SW480 (cell line): ENCODE measurements around the gene BLOC1S3.

Experiments used
- DNase-seq: peaks from one replicate; pipeline ENCODE4 v3.0.0-alpha.2; 2016; ENCODE audit warnings: low spot score

The BLOC1S3 gene

DNA sequence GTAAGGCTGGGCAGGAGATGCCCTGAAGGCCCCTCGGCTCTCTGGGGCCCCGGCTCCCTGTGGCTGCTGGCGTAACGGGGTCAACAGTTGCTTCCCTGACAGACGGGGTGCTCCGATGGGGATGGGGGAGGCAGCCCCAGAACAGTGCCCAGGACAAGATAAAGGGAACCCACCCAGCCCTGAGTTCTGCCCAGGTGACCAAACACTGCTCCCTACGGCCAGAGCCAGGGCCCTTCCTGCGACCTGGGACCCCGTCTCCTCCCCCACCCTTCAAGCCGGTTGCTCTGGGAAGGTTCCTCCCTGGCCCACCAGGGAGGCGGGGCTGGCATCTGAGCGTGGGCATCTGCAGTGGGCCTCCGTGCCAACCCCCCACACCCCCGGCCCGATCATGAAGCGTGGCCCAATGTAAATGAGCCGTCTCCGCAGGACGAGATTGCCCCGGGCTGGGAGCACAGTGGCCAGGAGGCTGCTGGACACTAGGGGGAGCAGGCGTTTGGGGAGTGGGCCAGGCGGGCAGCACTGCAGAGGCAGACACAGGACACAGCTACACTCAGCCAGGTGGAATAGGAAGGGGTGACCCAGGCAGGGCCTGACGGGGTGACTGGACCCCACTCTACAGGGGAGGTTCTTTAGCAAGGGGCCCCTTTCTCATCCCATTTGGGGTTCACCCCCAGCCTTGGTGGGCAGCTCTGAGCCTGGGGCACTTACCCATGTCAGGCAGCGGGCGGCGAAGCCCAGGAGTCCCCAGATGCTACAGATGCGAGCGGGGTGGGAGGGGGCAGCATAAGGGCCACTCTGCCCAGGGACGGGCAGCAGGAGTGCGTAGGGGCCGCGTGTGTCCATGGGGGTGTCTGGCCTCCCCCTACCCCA lies 16.6 kb upstream of the BLOC1S3 start:
- no peak for DNase-seq

DNA sequence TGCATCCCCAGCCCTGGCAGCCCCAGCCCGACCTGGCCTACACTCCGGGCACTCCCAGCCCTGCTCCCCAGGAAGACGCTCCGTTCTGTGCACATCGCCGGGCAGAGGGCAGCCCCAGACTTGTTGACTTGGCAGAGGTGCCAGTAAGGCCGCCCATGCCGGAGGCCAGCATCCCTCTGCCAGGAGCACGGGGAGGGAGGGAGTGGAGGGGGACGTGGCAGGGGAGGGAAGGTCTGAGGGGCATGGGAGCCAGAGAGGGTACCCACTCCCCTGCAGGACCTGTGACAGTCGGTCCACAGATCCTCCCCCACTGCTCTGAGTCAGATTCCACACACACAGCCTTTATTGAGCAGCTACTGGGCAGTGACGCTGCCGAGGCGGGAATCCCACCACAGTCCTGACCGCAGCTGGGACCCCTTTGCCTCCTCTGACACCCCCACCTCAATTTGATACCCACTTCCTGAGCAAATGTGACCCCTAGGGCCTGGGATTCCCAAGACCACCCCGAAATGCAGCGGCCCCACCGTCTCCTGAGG lies 15.9 kb upstream of the BLOC1S3 start:
- DNase-seq, result no peak

DNA sequence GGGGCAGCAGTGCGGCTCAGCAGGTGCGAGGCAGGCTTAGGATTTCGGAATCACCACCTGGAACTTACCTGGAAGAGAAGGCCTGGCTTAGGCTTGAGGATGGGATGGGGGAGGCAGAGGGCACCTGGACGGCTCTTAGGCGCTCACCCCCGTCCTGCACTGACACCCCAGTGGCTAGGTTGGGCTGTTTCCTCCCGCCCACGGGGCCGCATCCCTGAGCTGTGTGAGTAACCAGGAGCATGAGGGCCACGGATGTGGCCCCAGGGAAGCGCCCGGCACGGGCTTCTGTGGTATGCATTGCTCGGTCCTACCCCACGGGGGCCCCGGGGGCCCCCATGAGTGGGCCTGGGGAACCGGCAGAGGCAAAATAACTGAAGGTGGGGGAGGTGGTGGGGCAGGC lies 15.4 kb upstream of the BLOC1S3 start:
- DNase-seq, result no peak

DNA sequence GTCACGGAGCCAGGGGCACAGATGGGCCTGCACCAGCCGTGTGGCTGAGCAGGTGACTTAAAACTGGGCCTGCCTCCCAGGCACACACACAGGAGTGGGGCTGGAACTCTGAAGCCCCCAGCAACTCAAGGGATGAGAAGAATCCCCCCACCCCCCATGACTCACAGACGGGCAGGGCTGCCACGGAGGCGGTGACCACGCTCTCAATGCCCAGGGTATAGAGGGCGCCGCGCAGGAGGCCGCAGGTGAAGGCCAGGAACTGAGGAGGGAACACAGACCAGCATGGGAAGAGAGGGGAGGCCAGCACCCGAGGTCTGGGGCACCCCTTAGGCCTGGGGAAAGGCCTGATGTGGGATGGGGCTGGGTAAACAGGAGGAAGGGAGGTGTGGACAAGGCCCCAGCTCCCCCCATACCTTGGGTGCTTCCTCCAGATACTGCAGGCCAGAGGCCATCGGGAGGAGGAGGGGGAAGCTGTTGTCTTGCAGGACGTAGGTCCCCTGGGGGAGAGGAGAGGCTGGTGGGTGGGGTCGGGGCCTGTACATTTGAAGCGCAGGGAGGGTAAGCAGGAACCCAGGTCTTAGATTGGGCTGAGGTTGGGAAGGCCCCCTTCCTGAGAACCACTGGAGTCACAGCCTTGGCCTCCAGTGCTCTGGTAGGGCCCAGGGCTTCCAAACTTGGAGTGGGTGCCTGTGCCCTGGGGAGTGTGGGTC lies 14.7 kb upstream of the BLOC1S3 start:
- no peak for DNase-seq

DNA sequence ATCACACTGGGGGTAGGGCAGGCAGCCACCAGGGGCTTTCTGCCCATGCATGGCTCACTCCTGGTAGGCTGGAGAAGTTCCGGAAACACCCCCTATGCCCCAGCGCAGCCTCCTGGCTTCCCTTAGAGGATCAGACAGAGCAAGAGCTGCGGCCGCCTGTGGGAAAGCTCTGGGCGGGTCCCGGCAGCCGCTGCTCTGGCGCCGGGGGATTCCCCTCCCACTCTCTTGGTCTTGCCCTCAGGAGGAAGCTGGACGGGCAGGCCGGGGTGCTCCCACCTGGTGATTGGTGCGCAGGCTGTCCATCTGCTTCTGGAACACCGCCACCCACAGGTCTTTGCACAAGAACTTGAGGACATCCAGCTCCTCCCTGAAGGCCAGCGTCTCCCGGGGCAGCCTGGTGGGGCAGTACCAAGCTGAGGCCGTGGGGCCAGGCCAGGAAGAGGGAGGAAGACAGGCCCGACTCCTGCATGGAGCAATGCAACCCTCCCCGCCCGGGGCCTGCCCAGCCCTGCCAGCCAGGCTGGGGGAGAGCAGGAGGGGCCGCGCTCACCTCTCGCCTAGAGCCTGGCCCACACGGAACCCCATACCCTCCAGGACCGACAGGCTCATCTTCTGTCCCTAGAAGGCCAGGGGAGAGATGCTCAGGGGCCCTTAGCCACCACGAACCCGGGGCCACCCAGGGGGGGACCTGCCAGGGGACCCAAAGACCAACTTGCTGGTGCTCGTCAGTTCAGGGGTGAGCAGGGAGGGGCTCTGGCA lies 13.8 kb upstream of the BLOC1S3 start:
- peak; percentile 81 for DNase-seq

DNA sequence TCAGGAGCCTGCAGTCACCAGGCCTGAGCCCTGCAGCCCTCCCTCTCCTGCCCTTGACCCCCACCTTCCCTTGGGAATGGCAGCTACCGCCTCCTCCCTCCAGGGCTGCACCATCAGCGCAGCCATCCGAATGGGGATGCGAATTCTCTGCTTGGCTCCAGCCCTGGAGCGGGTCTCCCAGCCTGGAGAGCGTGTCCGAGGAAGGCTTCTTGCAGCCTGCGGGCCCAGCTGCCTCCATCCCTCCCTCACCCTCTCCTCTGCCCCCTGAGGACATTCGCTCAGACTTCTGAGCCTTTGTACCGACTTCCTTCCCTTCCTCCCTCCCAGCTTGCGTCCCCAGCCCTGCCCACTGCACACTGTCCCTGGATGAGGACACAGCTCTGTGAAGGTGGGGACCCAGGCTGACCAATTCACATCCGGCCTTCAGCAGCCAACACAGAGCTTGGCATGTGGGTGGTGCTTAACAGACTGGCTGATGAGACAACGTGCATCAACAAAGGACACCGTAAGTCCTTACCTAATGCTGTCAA lies 11.8 kb upstream of the BLOC1S3 start:
- DNase-seq, result no peak

DNA sequence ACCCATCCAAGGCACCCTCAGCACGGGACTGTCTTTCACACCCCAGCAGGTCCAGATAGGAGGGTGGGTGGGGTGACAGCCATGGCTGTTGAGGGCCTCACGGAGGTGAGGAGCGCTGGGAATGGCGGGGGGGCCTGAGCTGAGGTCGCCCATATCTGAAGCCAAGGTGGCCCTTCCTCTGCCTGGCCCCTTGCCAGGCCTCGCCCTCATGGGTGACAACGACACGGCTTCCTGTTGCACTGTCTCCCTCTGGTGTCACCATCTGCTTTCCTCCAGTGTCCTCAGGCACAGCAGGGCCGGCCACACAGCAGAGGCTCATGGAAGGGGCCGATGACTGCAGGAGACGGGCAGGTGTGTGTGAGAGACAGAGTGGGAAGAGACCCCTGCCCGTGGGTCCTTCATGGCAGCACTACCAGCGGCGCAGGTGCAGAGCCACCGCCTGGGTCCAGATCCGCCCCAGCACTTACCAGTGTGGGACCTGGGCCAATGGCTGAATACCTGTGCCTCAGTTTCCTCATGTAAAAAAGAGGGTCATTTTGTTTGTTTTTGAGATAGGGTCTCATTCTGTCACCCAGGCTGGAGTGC lies 9.7 kb upstream of the BLOC1S3 start:
- peak; percentile 53 for DNase-seq

DNA sequence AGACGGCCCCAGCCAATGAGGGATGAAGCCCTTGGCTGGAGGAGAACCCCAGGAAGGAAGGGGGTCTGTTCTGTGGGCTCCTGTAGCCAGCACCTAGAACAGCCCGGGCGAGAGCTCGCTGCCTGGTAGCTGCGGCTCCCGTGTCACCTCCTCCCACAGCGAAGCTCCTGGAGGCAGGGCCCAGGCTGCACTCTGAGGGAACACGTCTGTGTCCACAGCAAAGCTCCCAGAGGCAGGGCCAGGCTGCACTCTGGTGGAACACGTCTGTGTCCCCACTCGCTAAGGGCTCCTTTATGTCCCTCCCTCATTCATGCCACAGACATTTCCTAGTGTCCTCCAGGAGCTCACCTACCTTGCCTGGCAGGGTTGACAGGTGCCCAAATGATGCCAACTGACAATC lies 9.0 kb upstream of the BLOC1S3 start:
- no peak for DNase-seq

DNA sequence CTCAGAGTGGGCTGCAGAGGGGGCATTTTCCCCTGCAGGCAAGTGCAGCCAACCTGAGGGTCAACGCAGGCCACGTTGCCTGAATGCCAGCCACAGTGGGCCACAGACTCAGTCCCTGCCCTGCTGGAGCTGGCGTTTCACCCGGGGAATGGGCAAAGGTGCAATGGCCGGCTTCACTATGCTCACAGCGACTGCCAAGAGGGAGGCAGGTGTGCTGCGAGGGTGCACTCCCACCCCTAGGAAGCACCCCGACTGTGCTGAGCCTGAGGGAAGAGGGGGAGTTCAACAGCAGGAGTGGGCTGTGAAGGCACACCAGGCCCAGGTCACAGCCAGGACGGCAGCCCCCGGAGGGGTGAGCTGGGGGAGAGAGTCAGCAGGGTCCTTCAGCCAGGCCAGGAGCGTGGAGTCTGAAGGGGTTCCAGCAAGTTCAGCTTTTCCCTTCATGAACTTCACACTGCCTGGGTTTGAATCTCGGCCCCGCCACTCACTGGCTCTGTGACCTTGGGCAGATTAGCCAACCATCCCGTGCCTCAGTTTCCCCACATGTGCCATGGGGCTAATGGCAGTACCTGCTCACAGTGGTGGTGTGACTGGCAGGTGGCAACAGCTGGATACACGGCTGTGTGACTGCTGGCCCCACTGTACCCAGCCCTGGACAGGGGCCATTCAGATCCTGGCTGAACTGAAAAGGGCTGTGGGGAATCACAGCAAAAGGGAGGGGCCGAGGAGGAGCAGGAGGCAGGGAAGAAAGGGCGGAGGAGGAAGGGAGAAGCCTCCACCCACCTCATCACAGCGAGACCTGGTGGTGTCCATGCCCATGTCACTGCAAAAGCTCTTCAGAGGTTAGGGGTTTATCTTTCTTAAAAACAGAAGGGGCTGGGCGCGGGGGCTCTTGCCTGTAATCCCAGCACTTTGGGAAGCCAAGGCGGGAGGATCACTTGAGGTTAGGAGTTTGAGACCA lies 8.2 kb upstream of the BLOC1S3 start:
- no peak for DNase-seq

DNA sequence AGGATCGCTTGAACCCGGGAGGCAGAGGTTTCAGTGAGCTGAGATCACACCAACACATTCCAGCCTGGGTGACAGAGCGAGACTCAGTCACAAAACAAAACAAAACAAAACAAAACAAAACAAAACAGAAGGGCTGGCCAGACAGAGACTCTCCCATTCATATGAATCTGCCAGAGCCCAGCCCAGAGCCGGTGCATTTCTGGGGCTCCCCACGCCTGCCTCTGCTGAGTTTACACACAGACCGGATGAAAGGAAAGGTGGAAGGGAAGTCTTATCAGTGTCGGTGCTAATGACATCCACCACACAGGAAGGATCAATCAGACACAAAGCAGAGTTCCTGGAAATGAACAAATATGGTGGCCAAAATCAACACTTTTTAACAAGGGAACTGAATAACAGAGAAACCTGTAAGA lies 7.4 kb upstream of the BLOC1S3 start:
- DNase-seq, result no peak

DNA sequence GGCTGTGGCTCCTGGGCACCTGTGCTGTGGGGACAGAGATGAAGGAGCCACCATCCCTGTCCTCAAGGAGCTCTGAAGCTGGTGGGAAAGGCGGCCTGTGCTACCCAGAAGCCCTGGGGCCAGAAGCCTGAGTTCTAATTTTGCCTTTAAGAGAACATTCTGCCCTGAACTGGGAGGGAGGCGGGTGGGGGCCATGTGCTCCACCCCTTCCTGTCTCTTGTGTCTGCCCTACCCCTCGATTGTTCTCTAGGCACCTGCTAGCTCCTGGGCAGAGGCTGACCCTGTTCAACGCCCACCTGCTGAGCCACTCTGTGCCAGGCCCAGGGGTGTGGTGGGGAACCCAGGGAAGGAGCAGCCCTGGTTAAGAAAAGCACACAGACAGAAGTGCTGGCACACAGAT lies 6.4 kb upstream of the BLOC1S3 start:
- DNase-seq, result no peak

DNA sequence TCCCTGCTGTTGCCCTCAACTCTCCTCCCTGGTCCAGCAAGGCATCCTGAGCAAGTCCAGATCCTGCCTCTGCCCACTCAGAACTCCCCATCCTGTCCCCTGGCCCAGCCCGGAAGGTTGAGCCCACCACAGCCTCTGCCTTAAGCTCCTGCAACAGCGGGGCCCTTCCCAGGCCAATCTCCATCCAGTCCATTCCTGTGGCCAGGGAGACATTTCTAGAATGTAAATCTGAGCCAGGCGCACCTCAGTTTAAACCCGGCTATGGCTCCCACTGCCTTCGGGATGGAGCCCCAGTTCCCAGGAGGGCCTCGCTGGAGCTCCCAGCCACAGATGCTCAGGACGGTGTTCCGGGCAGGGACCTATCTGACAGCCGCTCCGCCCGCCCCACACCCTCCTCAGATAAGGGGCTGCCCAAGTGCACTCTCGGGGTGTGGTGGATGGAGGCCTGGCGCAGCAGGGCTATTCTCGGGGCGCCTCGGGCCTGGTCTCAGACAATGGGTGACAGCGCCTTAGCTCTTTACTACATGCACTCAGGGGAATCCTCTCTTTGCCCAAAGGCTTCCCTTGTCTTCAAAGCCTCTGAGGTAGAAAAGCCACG lies 5.9 kb upstream of the BLOC1S3 start:
- no peak for DNase-seq

DNA sequence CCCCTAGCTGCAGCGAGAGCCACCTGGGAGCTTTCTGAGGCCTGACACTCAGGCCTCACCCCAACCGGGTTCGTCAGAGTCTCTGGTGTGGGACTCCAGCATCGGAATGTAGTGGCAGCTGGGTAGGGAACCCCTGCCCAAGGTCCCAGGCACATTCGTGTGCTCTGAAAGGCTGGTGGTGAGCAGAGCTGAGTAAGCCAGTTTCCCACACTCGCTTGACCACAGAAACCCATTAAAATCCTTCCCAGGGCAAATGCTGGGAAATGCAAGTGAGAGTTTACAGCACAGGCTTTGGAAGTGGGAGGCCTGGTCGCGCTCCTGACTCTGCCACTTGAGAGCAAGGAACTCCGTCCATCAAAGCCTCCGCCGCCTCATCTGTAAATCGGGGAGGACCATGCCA lies 4.8 kb upstream of the BLOC1S3 start:
- peak; percentile 100 for DNase-seq

DNA sequence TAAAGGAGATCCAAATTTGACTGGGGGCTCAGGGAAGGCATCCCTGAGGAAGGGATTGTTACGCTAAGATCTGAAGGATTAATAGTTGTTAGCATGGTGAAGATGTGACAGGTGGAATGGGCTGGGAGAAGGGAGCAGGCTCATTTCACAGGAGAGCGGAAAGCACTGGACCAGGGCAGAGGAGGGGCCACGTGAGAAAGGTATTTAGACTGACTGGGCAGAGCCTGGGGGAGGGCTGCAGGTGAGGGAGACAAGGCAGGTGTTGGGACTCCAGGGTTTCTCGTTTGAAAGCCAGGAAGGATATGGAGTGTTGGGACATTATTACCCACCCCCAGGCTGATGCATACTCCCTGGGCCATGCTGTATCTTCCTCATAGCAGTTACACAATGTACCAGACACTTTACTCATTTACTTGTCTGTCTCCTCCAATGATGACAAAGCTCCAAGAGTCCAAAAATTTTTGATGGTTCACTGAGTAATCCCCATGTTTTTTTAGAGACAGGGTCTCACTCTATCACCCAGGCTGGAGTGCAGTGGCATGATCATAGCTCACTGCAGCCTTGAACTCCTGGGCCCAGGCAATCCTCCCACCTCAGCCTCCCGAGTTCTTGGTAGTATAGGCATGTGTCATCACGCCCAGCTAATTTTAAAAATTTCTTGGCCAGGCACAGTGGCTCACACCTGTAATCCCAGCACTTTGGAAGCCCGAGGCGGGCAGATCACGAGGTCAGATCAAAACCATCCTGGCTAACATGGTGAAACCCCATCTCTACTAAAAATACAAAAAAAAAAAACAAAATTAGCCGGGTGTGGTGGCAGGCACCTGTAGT lies 2.9 kb upstream of the BLOC1S3 start:
- DNase-seq, result no peak

DNA sequence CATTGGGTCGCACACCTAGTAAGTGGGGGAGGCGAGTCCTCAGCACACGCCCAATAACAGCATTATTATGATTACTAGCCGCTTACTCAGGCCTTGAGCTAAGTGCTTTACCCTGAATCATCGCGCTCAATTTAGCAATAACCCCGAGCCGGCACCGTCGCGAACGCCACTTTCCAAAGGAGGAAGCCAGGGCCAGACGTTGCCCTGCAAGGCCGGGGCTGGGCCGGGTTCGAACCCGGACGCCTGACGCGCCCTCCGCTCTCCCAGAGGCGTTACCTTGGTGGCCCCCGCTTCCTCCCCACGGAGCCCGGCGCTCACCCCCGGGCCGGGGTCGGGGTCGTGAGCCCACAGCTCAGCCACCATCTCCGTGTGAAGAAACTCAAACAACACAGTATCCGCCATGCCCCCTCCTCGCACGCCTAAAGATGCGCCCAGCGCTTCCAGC lies 745 bp upstream of the BLOC1S3 start, which contains the start of gene TRAPPC6A:
Gene TRAPPC6A (minus strand): TSS at position 421 of the 445 bp plus-strand sequence. CDS start 19 bp downstream, at position 402.
- DNase-seq, result peak; percentile 74

DNA sequence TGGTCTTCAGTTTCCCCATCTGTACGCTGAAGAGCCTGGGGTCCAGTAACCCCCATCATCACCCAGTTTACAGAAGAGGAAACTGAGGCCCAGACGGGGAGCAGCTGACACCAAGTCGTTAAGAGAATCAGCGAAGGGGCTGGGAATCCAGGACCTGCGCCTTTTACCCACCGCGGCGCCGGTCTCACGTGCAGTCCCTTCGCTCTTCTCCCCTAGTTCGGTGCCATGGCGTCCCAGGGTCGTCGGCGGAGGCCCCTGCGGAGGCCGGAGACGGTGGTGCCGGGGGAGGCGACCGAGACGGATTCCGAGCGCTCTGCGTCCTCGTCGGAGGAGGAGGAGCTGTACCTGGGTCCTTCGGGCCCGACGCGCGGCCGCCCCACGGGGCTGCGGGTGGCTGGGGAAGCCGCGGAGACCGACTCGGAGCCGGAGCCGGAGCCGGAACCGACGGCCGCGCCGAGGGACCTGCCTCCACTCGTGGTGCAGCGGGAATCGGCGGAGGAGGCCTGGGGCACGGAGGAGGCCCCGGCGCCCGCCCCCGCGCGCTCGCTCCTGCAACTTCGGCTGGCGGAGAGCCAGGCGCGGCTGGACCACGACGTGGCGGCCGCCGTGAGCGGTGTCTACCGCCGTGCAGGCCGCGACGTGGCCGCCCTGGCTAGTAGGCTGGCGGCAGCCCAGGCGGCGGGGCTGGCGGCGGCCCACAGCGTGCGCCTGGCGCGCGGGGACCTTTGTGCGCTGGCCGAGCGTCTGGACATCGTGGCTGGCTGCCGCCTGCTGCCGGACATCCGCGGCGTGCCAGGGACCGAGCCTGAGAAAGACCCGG lies 698 bp downstream of the BLOC1S3 start:
- DNase-seq, result no peak

DNA sequence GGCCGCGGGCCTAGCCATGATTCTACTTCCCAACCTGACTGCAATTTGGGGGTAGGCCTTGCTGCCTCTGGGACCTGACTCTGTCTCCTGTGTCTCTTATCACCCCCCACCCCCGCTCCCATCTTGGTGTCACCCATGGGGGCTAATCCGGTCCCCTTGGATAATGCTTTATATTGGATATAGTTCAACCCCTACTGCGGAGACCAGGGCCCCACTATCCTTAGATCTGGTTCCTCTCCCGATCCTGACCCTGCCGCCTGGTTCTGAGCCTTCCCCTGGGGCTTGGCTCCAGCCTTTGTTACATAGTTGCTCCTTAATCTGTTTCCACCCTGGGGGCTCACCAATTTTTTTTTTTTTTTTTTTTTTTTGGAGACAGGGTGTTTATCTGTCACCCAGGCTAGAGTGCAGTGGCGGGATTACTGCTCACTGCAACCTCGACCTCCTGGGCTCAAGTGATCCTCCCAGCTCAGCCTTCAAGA lies 1.3 kb downstream of the BLOC1S3 start:
- no peak for DNase-seq

DNA sequence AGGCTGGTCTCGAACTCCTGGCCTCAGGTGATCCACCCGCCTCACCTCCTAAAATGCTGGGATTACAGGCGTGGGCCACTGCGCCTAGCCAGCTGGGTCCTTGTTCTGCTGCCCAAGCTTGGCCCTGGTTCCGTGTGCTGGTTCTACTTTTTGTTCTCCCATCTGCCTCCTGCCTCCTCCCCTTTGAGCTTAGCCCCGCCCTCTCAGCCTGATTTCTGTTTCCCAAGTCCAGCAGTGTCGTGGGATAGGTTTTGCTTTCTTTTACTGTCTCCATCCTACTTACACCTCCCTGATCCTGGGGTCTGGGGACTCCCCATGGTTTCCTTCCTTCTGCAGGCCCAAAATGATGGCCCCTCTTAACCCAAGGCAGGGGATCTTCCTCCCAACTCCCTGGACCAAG lies 2.4 kb downstream of the BLOC1S3 start:
- DNase-seq, result no peak
